Stimulated activated CD4-positive, alpha-beta T cell treated with anti-CD3 and anti-CD28 coated beads, TNF-alpha, amount 100 ng/mL, for 4 hours (primary cell): ENCODE measurements around the gene GPSM1.
"Not testable (repeated sequence)": the region's sequence is repeated elsewhere in the genome, so short reads cannot be mapped to it uniquely, and the experiment has no call there.

ENCODE experiments used
- DNase-seq, 3 experiments: peaks; one replicate each; pipeline ENCODE4 v3.0.0-alpha.2; 2020; ENCODE audit warnings: low read depth in 3 of 3

The GPSM1 gene

DNA sequence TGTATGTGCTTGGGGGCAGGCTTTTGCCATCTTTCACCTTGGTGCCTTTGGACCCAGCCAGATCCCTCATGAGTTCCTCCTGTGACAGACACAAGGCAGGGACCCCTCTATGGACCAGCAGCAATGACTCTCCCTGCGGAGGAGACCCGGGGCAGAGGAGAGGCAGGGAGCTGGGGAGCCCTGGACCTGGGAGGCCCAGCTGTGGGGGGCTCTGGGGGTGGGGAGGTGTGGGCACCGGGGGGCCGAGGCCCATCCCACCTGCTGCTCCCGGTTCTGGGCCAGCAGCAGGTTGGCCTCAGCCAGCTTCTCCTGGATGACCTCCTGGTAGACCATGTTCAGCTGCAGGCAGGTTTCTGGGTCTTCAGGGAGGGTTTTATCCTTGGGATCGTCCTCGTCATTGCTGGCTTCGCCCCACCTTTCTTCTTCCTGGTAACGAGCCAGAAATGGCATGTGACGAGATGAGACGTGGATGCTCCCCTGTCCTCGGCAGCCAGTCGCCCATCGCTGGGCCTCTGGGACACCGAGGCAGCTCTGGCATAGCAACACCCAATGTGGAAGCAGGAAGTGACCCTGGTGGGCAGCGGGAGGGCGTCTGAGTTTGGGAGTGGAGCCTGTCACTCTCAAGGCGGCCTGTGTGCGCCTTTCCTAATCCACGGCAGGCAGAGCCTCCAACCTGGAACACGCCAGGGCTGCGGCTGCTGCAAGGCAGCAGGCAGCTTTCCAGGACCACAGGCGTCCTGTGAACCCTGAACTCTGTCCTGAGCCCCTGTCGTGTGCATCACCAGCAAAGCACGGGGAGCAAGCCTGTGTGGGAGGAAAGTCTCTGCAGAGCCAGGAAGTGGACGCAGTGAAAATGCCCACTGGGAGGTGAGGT lies 68.2 kb downstream of the GPSM1 start:
- DNase-seq = no peak

DNA sequence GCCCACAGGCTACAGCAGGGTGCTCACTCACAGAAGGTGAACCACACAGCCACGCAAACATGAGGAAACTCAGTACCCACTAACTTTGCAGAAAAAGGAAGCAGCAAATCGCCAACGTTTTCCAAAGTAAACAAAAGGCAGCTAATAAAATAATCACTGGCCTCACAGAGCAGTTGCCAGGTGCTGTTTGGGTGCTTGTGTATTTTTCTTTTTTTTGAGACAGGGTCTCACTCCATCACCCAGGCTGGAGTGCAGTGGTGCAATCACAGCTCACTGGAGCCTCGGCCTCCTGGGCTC lies 68.8 kb downstream of the GPSM1 start:
- DNase-seq = no peak

DNA sequence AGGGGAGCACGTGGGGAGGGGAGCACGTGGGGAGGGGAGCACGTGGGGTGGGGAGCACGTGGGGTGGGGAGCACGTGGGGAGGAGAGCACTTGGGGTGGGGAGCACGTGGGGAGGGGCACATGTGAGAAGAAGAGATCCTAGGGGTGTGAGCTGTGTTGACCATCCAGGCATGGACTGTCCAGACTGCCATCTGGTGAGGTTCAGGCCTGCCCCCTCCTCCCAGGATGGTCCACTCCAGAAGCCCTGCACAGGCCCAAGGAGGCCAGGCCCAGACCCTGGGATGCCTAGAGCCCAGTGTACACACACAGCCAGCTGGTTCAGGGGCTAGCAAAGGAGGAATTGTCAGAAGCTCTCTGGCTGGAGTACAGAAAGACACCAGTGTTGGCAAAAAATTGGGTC lies 70.3 kb downstream of the GPSM1 start:
- no peak for DNase-seq

DNA sequence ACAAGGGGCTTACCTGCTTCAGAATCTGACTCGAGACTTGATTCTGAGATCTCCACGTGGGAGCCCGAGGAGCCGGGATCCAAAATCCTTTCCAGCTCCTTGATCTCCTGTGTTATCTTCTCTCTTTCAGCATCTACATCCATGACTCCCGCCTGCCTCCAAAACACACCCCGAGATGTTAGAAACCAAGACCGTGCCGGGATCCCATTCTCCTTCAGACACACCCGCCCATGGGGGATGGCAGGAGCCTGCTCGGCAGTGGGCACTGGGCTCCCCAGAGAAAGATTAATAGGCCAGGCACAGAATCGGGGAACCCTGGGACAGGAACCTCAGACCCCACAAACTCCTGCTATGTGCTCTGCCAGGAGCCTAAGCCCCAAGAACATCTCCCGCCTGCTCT lies 70.9 kb downstream of the GPSM1 start:
- no peak for DNase-seq

DNA sequence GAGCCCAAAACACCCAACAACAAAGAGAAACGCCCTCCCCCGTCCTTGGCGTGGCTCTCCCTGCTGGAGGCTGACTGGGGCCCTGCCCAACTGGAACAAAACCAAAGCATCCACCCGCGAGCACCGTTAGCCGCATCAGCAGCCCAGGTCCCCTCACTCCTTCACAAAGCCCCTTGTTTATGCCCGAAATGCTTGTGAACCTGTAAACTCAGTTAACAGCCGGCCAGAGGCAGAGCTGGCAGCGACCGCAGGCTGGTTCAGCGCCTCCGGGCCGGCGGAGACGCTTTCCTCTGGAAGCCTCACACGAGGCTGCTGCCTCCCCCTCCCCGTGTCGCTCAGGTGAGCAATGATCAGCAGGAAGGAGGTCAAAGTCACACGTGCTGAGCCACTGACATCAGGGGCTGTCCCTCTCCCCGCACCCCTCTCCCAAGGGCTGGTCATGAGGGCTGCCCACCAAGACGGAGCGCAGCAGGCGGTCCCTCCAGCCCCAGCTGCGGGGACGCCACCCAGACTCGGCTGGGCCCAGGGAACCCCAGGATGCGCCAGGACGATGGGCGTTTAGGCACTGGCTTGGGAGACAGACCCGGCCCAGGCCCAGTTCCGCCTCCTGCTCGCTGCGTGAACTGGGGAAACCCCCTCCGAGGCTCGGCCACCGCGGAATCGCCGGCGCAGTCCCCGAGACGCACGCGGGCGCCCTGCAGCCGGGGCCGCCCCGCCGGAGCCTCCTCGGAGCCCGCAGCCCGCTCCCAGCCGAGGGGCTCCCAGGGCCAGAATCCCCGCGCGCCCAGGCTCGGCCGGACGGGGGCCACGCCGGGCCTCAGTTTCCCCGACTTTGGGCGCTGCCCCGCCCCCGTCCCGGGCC lies 72.1 kb downstream of the GPSM1 start:
- peak in 1 of 3 experiments; percentile 28 for DNase-seq

DNA sequence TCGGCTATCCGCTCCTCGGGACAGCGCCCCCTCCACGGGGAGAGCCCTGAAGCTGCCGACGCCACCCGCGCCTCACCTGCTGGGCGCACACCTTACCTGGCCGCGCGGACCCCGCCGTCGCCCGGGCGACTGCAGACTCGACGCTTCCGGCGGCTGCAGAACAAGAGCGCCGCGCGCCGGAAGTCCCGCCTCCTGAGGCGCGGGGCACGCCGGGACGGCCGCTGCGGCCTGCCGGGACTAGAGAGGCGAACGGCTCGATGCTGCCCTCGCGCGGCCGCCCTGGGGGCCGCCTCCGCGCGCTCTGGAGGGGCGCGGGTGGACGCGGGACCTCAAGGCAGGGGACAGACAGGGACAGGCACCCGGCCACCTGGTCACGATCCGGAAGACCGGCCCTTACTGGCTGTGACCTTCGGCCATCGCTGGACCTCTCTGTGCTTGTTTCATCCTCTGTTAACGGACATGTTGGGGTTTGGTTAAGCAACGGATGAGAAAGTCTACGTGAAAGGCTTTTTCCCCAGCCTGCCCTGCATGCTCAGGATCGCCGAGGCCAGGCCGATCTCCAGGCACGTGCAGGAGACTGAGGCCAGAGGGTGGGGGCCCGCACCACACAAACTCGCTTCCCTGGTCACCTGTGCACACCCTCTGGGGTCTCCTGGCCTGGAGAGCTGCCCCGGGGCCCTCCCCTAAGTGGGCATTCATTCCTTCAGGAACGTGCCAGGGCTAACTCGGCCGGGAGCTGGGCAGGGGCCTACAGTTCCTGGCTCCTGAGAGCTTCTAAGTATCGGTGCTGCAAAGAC lies 72.9 kb downstream of the GPSM1 start, which contains the start of gene SNAPC4:
Gene SNAPC4, minus strand, starts transcription at position 133 of the 797 bp plus-strand sequence. CDS start 1,742 bp downstream, outside the sequence.
- peak; percentile 73 to 85 (median 80) for DNase-seq

DNA sequence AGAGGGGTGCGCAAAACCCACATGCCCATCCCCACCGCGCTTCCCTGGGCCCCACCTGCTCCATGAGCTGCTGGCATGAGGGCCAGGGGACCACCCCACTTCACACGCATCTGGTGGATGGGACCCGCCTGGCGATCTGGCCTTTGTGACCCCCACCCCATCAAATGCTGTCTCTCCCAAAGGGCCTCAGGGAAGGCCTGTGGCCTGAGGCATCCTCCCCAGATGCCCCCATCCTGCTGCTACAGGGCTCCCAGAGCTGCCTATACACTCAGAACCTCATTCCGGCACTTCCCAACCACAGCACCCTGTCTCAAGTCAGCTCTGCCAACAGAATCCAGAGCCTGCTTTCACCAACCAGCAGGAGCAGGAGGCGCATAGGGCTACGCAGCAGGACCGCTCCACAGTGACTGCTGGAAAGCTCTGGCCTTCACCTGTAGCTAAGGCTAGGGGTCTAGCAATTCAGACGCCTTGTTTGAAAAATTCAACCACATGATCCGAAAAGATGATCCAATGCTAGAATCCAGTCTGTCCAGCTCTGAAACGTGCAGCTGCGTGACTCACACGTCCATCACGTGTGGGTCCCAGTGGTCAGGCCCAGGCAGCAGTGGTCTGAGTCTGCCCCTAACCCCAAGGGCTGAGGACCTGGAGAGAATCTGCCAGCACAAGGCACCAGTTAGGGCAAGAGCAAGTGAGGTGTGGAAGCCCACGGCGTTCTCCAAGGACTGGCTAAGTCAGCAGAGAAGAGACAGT lies 74.0 kb downstream of the GPSM1 start:
- DNase-seq = no peak

DNA sequence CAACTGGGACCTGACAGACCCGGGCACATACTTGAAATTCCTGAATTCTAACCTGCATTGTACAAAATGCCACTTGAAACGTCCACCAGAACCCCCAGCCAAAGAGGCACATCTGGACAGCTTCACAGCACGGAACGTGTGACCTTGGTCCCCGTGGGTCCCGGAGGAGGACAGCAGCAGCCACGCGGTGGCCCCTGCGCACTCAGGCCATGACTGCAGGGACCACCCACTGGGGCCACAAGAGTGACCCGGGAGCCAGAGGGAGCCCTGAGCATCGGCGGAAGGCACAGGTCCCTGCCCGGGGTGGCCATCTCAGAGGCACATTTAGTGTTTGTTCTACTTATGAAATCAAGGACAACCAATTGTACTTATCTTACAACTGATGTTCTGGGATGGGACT lies 74.7 kb downstream of the GPSM1 start:
- DNase-seq = no peak

DNA sequence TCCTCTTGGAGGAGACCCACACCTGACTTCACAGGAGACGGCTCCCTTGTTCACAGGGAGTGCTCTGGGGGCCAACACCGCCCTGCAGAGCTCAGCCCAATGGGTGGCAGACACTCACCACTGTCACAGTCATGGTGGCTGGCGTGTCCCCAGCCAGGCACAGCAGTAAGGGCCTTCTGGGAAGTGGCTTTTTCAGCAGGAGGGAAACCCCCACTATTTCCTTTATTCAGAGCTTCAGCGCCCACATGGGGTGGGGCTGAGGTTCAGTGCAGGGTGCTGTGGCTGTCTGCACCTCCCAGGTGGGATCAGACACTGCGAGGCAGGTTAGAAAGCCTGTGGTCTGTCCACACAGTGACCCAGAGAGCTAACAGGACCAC lies 76.2 kb downstream of the GPSM1 start:
- peak; percentile 43 to 70 (median 69) for DNase-seq

DNA sequence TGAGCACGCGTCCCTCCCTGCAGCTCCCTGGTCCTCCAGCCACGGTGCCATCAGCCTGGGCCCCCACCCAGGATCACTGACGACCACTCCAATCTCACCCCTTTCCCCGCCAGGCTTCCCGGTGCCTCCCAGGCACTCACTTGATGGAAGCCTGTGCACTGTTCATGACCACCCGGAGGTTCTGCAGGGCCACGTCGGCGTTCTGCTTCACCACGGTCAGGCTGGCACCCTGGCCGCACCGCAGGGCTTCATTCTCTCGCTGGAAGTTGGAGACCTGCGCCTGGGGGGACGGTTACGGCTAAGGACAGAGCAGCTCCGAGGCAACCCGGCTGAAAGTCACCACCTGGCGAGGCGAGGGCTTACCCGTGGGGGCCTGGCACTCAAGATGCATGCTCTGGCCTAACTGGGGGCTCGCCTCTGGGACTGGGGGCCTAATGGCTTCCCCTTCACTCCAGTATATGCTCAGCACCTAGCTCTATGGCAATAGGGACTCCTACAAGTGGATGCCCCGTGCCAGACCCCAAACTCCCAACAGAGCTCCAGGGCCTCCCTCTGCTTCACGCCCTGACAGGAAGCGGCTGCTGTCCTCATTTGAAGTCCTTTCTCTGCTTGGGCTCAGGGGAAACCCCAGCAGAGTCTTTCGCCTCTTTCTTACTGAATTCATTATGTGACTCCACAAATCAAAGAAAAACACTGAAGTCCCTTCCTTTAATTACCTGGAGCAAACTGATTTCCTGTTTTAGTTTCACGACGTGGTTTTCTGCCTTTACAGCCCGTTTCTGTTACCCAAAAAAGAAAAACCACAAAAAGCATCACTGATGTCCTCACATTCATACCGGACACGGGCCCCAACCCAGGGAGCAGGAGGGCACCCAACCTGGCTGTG lies 76.8 kb downstream of the GPSM1 start:
- no peak for DNase-seq

DNA sequence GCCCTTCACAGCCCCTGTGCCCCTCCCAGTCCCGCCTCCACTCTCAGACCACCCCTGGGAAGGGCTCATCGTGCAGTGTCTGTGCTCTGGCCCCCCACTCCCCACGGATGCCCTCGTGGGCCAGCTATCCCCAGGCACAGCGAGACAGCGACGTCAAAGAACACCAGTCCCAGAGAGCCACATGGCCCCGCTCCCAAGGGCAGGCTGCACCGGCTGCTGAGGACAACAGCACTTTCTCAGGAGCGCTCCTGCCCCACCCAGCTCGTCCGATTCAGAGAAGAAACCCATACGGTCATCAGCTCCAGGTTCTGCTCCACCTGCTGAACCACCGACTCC lies 77.4 kb downstream of the GPSM1 start:
- DNase-seq = no peak

DNA sequence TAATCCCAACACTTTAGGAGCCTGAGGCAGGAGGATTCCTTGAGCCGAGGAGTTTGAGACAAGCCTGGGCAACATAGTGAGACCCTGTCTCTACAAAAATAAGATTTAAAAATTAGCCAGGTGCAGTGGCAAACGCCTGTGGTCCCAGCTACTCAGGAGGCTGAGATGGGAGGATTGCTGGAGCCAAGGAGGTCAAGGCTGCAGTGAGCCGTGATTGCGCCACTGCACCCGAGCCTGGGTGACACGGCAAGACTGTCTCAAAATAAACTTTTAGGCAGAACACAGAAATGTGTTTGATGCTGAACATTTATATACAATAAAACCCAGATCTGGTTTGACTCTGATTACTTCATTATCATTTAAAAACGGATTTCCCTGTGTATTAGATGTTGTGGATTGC lies 78.1 kb downstream of the GPSM1 start:
- no peak for DNase-seq

DNA sequence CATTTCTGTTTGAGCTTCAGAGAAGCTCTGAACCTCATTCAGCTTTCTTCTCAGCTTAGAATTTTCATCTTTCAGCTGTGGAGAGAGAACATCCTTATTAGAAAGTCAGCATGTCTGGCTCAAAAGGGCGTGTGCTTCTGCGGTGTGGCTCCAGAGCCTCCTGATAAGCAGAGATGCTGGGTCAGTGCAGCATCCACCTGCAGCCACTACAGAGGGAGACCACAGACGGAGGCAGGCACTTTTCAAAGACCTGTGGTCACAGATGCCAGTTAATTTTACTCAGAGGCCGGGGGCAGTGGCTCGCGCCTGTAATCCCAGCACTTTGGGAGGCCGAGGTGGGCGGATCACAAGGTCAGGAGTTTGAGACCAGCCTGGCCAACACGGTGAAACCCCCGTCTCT lies 78.6 kb downstream of the GPSM1 start:
- DNase-seq = not testable (repeated sequence)

DNA sequence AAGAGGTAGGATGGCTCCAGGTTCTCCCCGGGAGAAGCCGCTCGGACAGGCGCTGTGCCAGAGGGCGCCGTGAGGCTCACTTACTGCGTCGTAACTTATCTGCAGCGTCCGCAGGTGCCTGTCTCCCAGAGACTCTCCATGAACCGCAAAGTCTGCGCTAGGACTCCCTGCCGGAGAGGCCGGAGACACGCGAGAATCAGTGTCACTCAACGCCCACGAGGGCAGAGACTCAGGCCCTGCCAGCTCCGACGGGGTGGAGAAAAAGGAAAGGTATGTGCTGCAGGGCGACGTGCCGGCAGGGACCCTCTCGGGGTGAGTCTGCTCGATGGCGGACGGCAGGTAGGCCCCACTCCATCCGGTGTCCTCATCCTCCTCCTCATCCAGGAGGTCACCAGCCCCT lies 79.7 kb downstream of the GPSM1 start:
- DNase-seq = not testable (repeated sequence)

DNA sequence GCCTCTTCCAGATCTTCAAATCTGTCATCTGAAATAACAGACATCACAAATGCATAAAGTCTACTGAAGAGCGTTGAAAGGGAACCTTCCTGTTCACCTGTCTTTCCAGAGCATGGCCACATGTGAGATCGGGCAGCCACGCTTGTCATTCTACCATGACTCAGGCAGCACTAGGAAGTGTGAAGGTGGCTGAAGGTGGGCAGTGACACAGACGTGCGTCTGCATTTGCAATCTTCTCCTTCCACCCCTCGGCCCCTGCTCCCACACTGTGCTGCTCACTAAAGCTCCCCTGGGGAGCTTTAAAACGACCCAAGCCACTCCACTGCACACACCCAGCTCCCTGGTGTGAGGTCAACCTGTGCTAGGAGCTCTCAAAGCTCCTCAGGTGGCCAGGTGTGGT lies 80.6 kb downstream of the GPSM1 start:
- no peak for DNase-seq
